Right lobe of liver (tissue), 6 donors: ENCODE measurements around the gene CREBL2. TPM values are rescaled to one million over a fixed set of nuclear protein-coding genes. Genes with fewer than 3 reads are reported as not detected.
"Not testable (repeated sequence)": the region's sequence is repeated elsewhere in the genome, so short reads cannot be mapped to it uniquely, and the experiment has no call there.

Experiments
- ATAC-seq, 4 donors: fragments of 200-7000 bp; cut with Tn5 transposase; one replicate each; pipeline ENCODE4 v1.9.1; 2020; ENCODE audit warnings: mild to moderate bottlenecking in 4 of 4, moderate library complexity in 4 of 4
- DNase-seq, 3 donors: peaks; one replicate each; pipeline ENCODE4 v3.0.0-alpha.2; 2020
- H3K27ac ChIP-seq, 3 donors: fragments of 200-600 bp; one replicate each; pipeline ENCODE4 v1.8.0; 2022
- H3K27me3 ChIP-seq, 2 donors: fragments of 200-600 bp; one replicate each; pipeline ENCODE4 v1.8.0; 2022
- H3K36me3 ChIP-seq, 4 donors: fragments of 200-600 bp; sonication (generic) in 1 of 4; one replicate each; pipeline versions ENCODE4 v1.5.1 to v1.8.0; 2017 to 2022; ENCODE audit warnings: control low read depth in 1 of 4
- H3K4me1 ChIP-seq, 4 donors: fragments of 200-600 bp; sonication (generic) in 1 of 4; one replicate each; pipeline versions ENCODE4 v1.5.1 to v1.8.0; 2017 to 2022; ENCODE audit warnings: control low read depth in 1 of 4
- H3K4me3 ChIP-seq, 3 donors: fragments of 200-600 bp; one replicate each; pipeline ENCODE4 v1.8.0; 2022
- H3K9me3 ChIP-seq, 4 donors: fragments of 200-600 bp; sonication (generic) in 1 of 4; one replicate each; pipeline versions ENCODE4 v1.5.1 to v1.8.0; 2017 to 2022; ENCODE audit warnings: control low read depth in 1 of 4
- POLR2A ChIP-seq: fragments of 450-650 bp; IDR thresholded peaks from one replicate; pipeline ENCODE4 v1.6.1; 2017; ENCODE audit warnings: antibody characterized with exemption, mild to moderate bottlenecking
- WGBS: methylation state at CpG from one replicate; pipeline ENCODE4 v1.1.6; 2018; ENCODE audit warnings: low coverage, low lambda C conversion rate; ENCODE audit not compliant: insufficient coverage; ENCODE audit errors: missing lambda C conversion rate; 5-methylcytosine and 5-hydroxymethylcytosine counted together
- intact Hi-C, 2 donors: fragments of 100-400 bp; cut with DNase I; formaldehyde crosslinking; loops; one replicate each; pipeline versions ENCODE4 v1.11.2 to v1.14.1; 2022
- total RNA-seq, 6 experiments: library from RNA; depleted of rRNA in 2 of 6; stranded (reverse); fragments of >200 nt in 2 of 6; fragmentation: NEBNext Ultra II Directional in 3 of 6; extraction: Animal tissue kit (Norgen Biotek cat#: 25700) in 3 of 6; gene quantifications; one replicate each; pipeline versions ENCODE4 v1.1.0 to v1.2.4, GENCODE V29; 2016 to 2023
- TF ChIP-seq, protein P1 (sequence below), 4 donors: fragments of 200-600 bp in 3 of 4; fragments of 450-650 bp in 1 of 4; IDR thresholded peaks; one replicate each; pipeline versions ENCODE4 v1.5.1 to v1.8.0; 2016 to 2022; ENCODE audit warnings: antibody characterized with exemption in 4 of 4, mild to moderate bottlenecking in 2 of 4
- donor health status: DM: no; HTN: yes; CAD: no.
- donor health status: DM: no; HTN: no; CAD: no.
- donor health status: DM: no; HTN: no; CAD: no.
- donor health status: DM: no; HTN: yes; CAD: no.
- donor health status: DM: no; HTN: yes; CAD: no.

Gene CREBL2
- total RNA-seq, 6 experiments from 2014 or later = 24.3 to 28.5 (median 26.8) TPM

DNA sequence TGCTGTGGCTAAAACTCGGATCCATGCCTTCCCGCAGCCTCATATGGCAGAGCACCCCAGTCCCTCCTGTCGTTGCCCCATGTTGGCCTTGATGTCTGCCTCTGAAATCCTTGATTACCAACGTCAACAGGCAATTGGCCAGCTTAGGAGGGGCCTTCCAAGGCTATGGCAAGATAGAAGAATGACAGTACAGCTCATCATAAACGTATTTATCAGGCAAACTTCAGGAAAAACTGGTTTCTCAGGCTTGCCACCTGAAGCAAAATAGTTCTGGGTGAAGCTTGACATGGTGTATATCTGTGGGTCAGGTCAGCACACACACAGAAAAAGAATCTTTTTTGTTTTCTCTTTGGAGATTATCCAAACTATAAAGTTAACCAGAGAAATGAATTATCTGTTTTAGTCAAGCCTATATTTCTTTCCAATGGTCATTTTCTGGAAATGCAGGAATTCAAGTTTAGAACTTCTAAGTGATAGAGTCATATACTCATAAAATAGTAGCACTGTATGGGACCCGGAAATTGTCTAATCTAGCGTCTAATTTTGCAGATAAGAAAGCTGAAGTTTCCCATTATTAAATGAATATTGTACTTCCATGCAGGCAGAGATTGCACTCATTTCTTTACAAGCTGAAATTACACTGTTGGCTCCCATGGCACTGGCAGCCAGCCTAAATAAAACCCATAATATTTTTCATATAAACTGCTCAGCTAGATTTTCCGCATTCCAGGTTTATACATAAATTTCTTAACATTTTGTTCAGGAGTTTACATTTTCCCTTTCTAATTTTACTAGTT lies 24.6 kb upstream of the CREBL2 start:
- Histone ChIP-seq H3K4me1 (peaks cover 0 to 4% (median 0%) of the 10 kb centered on the region in 4 donors), H3K9me3 (no peaks in the 10 kb centered on the region), H3K36me3 (no peaks in the 10 kb centered on the region), H3K27me3 (no peaks in the 10 kb centered on the region), H3K27ac (no peak overlapping the region), H3K4me3 (no peak overlapping the region)
- no peak for TF ChIP-seq POLR2A
- TF ChIP-seq, protein P1, sequence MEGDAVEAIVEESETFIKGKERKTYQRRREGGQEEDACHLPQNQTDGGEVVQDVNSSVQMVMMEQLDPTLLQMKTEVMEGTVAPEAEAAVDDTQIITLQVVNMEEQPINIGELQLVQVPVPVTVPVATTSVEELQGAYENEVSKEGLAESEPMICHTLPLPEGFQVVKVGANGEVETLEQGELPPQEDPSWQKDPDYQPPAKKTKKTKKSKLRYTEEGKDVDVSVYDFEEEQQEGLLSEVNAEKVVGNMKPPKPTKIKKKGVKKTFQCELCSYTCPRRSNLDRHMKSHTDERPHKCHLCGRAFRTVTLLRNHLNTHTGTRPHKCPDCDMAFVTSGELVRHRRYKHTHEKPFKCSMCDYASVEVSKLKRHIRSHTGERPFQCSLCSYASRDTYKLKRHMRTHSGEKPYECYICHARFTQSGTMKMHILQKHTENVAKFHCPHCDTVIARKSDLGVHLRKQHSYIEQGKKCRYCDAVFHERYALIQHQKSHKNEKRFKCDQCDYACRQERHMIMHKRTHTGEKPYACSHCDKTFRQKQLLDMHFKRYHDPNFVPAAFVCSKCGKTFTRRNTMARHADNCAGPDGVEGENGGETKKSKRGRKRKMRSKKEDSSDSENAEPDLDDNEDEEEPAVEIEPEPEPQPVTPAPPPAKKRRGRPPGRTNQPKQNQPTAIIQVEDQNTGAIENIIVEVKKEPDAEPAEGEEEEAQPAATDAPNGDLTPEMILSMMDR (IDR thresholded peaks at IDR 0.05) = no peak
- WGBS = 82% methylated on average over 8 of the region's 8 CpGs
- intact Hi-C loops = no loop called here
- ATAC-seq (no peak), DNase-seq (no peak)

DNA sequence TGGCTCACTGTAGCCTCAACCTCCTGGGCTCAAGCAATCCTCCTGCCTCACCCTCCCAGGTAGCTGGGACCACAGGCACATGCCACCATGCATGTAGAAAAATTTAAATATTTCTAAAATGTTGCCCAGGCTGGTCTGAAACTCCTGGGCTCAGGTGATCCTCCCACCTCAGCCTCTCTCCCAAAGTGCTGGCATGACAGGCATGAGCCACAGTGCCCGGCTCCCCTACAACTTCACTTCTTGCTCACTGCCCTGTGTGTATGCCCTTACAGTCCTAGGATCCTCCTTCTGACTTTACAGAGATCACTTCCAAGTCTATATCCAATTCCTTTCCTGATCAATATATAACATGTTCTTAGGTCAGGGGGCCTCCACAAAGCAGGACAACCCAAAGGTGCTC lies 23.8 kb upstream of the CREBL2 start:
- Histone ChIP-seq H3K27me3 (no peaks in the 10 kb centered on the region), H3K27ac (no peak overlapping the region), H3K9me3 (no peaks in the 10 kb centered on the region), H3K4me1 (peaks cover 0 to 4% (median 0%) of the 10 kb centered on the region in 4 donors), H3K4me3 (no peak overlapping the region), H3K36me3 (no peaks in the 10 kb centered on the region)
- intact Hi-C loops = no loop called here
- ATAC-seq (no peak), DNase-seq (no peak)
- WGBS = no CpG with 5 or more reads among the region's 1 CpG
- no peak for TF ChIP-seq POLR2A
- TF ChIP-seq, protein P1 (IDR thresholded peaks at IDR 0.05) = no peak

DNA sequence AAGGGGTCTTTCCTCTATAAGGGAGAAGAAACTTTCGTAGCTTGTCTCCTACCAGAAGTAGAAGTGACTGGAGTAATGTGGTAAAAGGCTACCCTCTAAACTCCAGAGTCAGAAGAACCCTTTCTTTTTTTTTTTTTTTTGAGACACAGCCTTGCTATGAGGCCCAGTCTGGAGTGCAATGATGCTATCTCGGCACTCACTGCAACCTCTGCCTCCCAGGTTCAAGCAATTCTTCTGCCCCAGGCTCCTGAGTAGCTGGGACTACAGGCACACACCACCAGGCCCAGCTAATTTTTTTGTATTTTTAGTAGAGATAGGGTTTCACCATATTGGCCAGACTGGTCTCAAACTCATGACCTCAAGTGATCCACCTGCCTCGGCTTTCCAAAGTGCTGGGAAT lies 23.2 kb upstream of the CREBL2 start:
- intact Hi-C loops, DNase-seq: not testable (repeated sequence)
- 60% methylated on average over 3 of the region's 3 CpGs for WGBS

DNA sequence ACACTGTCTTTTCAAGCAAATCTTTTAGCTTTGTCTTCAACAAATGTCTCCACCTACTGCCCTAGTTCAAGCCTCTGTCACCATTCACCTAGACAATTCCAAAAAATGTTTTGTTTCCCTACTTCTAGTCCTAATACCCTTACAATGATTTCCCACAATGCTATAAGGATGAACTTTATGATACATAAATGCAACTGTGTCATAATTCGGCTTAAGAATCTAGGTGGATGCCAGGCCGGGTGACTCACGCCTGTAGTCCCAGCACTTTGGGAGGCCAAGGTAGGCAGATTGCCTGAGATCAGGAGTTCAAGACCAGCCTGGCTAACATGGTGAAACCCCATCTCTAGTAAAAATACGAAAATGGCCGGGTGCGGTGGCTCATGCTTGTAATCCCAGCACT lies 20.7 kb upstream of the CREBL2 start:
- no peak for DNase-seq
- Histone ChIP-seq H3K4me3 (no peak overlapping the region), H3K27ac (no peak overlapping the region), H3K36me3 (no peaks in the 10 kb centered on the region), H3K9me3 (no peaks in the 10 kb centered on the region), H3K27me3 (no peaks in the 10 kb centered on the region), H3K4me1 (no peaks in the 10 kb centered on the region)
- 96% methylated on average over 3 of the region's 6 CpGs for WGBS
- intact Hi-C loops = no loop called here
- no peak for TF ChIP-seq POLR2A
- TF ChIP-seq, protein P1 (IDR thresholded peaks at IDR 0.05) = no peak
- ATAC-seq = no peak

More for the DNA sequence above, 23.2 kb upstream of the CREBL2 start:
- H3K9me3 ChIP-seq, H3K4me3 ChIP-seq, H3K36me3 ChIP-seq, H3K27ac ChIP-seq, H3K27me3 ChIP-seq, H3K4me1 ChIP-seq, ATAC-seq: not testable (repeated sequence)

DNA sequence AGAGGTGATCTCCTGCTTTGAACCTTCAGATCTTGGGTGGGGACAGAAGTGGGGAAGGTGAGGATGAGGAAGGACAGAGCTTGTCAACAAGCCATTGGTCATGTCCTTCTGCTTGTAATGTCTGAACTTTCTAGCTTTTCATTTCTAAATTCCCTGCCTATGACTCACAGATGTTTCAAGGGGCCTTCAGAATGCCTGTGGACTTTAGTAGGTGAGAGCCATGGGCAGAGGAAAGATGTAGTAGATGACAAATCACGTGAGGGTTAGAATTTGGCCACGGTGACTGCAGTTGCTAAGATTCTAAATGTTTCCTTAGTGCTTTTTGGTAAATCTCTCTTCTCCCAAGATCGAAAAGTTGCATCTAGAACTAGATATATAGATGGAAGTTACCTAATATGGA lies 18.7 kb upstream of the CREBL2 start:
- WGBS = 79% methylated on average over 3 of the region's 3 CpGs

DNA sequence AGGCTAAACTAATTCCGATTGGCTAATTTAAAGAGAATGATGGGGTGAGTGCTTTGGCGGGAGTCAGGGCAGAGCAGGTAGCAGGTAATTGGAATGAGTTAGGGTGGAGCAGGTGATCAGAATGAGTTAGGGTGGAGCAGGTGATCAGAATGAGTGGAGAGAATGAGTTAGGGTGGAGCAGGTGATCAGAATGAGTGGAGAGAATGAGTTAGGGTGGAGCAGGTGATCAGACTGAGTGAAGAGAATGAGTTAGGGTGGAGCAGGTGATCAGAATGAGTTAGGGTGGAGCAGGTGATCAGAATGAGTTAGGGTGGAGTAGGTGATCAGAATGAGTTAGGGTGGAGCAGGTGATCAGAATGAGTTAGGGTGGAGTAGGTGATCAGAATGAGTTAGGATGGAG lies 15.7 kb upstream of the CREBL2 start:
- H3K36me3 ChIP-seq, H3K4me1 ChIP-seq, DNase-seq, H3K27me3 ChIP-seq, H3K27ac ChIP-seq, ATAC-seq, intact Hi-C loops, H3K9me3 ChIP-seq, H3K4me3 ChIP-seq: not testable (repeated sequence)
- 95% methylated on average over 2 of the region's 2 CpGs for WGBS

More for the DNA sequence above, 18.7 kb upstream of the CREBL2 start:
- DNase-seq (no peak), ATAC-seq (no peak)
- no peak overlapping the region for H3K4me3 ChIP-seq
- TF ChIP-seq, protein P1 (IDR thresholded peaks at IDR 0.05) = no peak
- TF ChIP-seq POLR2A = no peak
- H3K36me3 ChIP-seq = no peaks in the 10 kb centered on the region
- no peaks in the 10 kb centered on the region for H3K27me3 ChIP-seq
- no peaks in the 10 kb centered on the region for H3K4me1 ChIP-seq
- no peak overlapping the region for H3K27ac ChIP-seq
- no peaks in the 10 kb centered on the region for H3K9me3 ChIP-seq
- intact Hi-C loops = no loop called here

DNA sequence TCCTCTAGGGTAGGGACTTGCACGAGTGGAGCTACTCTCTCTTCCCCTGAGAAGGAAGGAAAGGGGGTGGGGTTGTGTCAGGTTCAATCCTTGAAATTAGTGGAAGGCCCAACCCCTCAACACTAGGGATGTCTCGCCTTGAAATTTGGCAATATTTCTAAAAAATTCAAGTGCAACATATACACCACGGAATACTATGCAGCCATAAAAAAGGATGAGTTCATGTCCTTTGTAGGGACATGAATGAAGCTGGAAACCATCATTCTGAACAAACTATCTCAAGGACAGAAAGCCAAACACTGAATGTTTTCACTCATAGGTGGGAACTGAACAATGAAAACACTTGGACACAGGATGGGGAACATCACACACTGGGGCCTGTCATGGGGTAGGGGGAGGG lies 15.1 kb upstream of the CREBL2 start:
- H3K36me3 ChIP-seq, H3K4me1 ChIP-seq, H3K27me3 ChIP-seq, ATAC-seq, H3K4me3 ChIP-seq, intact Hi-C loops, H3K27ac ChIP-seq, DNase-seq, H3K9me3 ChIP-seq: not testable (repeated sequence)
- WGBS = 78% methylated on average over 3 of the region's 3 CpGs
